H1 (cell line): ENCODE results near the gene THAP9. TPM values are rescaled to one million over a fixed set of nuclear protein-coding genes. Genes with fewer than 3 reads are reported as not detected.

Experiments
- ASH2L ChIP-seq: fragments of 200-600, 300-600 bp; sonication (generic); IDR thresholded peaks from one replicate; pipeline ENCODE4 v1.7.1; 2017; ENCODE audit warnings: low read length
- KDM4A ChIP-seq: IDR thresholded peaks from one replicate; pipeline ENCODE4 v1.7.1; 2012; ENCODE audit warnings: low read depth, mild to moderate bottlenecking, moderate library complexity, low read length, inconsistent platforms; ENCODE audit not compliant: severe bottlenecking
- MAFK ChIP-seq: IDR thresholded peaks from 2 replicates; pipeline ENCODE4 v1.6.1; 2012; ENCODE audit warnings: low read depth, mild to moderate bottlenecking, improper control_type of control experiment, low read length
- polyA plus RNA-seq, 7 experiments: library from polyadenylated mRNA; depleted of rRNA in 3 of 7; stranded (reverse) in 5 of 7; unstranded in 2 of 7; fragments of >200 nt in 5 of 7; fragments of 200-250 nt in 2 of 7; gene quantifications; 1 replicate in 5 of 7; 2 replicates in 1 of 7; 4 replicates in 1 of 7; pipeline versions ENCODE4 v1.2.1 to v1.2.3, GENCODE V29; 2011 to 2013; ENCODE audit warnings: missing spikeins in 2 of 7, mixed read lengths in 2 of 7
- total RNA-seq: library from RNA; stranded (reverse); fragmentation: NEBNext Ultra II Directional; extraction: Animal tissue kit (Norgen Biotek cat#: 25700); gene quantifications from 2 replicates; pipeline ENCODE4 v1.2.1, GENCODE V29; 2021

THAP9 gene
- total and polyA plus RNA-seq, 2 of the 8 experiments (the other 6 are each of a cell fraction or from before 2014, with no cell fraction given): 6.1 to 13.2 TPM

GRCh38 chr4:82890901-82891706 is 9.4 kb upstream of the THAP9 start, which contains the start of gene SEC31A (continued):
- no peak for TF ChIP-seq MAFK
- peak; percentile 77 for TF ChIP-seq KDM4A
- no peak for TF ChIP-seq ASH2L
- TF ChIP-seq, all 59 proteins: peak for 23
